Hepatocyte (in vitro differentiated cells): ENCODE measurements around the gene GIPC1.

ENCODE experiments used
- CTCF ChIP-seq: fragments of 200-600 bp; sonication (generic); IDR thresholded peaks from 2 replicates; pipeline ENCODE4 v1.5.1; 2016; ENCODE audit warnings: antibody characterized with exemption, mild to moderate bottlenecking; ENCODE audit not compliant: poor library complexity
- EZH2 ChIP-seq: fragments of 200-600 bp; sonication (generic); IDR thresholded peaks from 2 replicates; pipeline ENCODE4 v1.6.1; 2016; ENCODE audit warnings: antibody characterized with exemption, mild to moderate bottlenecking, borderline replicate concordance
- EZH2phosphoT487 ChIP-seq: fragments of 200-600 bp; sonication (generic); IDR thresholded peaks from one replicate; pipeline ENCODE4 v1.6.1; 2018; ENCODE audit warnings: antibody characterized with exemption, mild to moderate bottlenecking, low read depth, moderate library complexity; ENCODE audit not compliant: unreplicated experiment, severe bottlenecking

GRCh38 chr19:14502334-14503092 is 6.6 kb upstream of the GIPC1 start:
- TF ChIP-seq CTCF (no peak), EZH2phosphoT487 (no peak), EZH2 (no peak)
